ENCODE data around the gene WDR45B. TPM values are rescaled to one million over a fixed set of nuclear protein-coding genes. Genes with fewer than 3 reads are reported as not detected.
"Not testable (repeated sequence)": the region's sequence is repeated elsewhere in the genome, so short reads cannot be mapped to it uniquely, and the experiment has no call there.

WDR45B gene
- total RNA-seq, 2 experiments from 2014 or later = 38.2 to 40.2 TPM

DNA sequence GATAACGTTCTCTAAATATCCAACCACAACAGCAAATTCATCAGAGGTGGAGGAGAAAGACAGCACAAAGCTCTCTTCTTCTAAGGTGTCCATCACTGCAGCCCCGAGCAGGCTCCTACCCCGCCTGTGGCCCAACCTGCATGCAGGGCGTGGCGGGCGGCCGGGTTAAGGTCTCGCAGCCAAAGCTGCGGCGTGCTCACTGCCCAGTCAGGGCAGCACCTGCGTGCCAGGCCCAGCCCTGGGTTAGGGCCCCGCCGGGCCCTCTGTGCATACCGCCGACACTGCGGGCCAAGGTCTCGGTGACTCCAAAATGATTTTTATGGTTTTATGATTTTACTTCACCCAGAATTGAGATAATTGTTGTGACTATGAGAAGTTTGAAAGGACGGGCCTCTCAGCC is 70.9 kb downstream of the WDR45B start:
- ChIA-PET CTCF (no interaction called here), POLR2A (no interaction called here)
- Mint-ChIP-seq H3K4me1 (ENCODE audit: low read depth) (no peaks in the 10 kb centered on the region), H3K27me3 (ENCODE audit: low read depth) (no peaks in the 10 kb centered on the region), H3K36me3 (ENCODE audit: low read depth) (peaks cover 13% of the 10 kb centered on the region), H3K9me3 (ENCODE audit: insufficient read depth) (no peaks in the 10 kb centered on the region), H3K4me3 (no peak overlapping the region), H3K27ac (no peak overlapping the region)
- DNase-seq = no peak
- ATAC-seq = no peak

DNA sequence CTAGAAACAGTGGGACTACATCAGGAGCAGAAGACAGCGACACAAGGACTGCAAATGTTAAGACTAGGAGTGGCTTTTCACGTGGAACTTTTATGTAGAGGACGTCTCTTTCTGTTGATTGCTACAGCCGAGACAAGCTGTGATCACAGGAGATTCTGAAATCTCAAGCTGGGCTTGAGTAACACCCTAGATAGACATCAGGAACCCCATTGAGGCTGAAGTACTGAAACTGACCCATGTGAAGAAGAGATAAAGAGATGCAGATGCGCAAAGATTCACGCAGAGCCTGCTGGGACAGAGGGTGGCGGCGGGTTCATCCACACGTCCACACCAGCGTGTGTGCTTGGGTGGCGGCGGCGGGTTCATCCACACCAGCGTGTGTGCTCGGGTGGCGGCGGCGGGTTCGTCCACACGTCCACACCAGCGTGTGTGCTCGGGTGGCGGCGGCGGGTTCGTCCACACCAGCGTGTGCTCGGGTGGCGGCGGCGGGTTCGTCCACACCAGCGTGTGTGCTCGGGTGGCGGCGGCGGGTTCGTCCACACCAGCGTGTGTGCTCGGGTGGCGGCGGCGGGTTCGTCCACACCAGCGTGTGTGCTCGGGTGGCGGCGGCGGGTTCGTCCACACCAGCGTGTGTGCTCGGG is 72.5 kb downstream of the WDR45B start:
- H3K4me3 Mint-ChIP-seq; DNase-seq; ATAC-seq; H3K27me3 Mint-ChIP-seq (ENCODE audit: low read depth); H3K4me1 Mint-ChIP-seq (ENCODE audit: low read depth); H3K27ac Mint-ChIP-seq; H3K9me3 Mint-ChIP-seq (ENCODE audit: insufficient read depth); POLR2A ChIA-PET: not testable (repeated sequence)
- CTCF ChIA-PET = interaction anchor here (2.4 kb wide), 1 partner anchor 21 kb away, joined by 6 read pairs; no protein-coding TSS in a partner anchor
- H3K36me3 Mint-ChIP-seq (ENCODE audit: low read depth) = peaks cover 16% of the 10 kb centered on the region

DNA sequence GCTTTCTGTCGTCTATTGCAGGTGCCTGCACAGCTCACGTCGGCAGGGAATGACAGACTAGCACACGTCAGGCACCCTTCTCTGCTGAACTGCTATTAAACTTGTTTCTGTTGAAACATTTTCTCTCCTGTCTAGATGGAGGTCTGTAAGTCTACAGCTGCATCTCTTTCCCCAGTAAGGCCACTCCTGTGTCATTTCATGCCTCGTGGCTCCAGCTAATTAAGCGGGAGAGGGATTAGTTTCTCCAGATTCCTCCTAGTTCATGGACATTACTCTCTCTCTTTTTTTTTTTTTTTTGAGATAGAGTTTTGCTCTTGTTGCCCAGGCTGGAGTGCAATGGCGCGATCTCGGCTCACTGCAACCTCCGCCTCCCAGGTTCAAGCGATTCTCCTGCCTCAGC is 74.2 kb downstream of the WDR45B start:
- Mint-ChIP-seq H3K27ac (no peak overlapping the region), H3K9me3 (ENCODE audit: insufficient read depth) (no peaks in the 10 kb centered on the region), H3K27me3 (ENCODE audit: low read depth) (no peaks in the 10 kb centered on the region), H3K4me3 (no peak overlapping the region), H3K4me1 (ENCODE audit: low read depth) (no peaks in the 10 kb centered on the region), H3K36me3 (ENCODE audit: low read depth) (peaks cover 17% of the 10 kb centered on the region)
- ChIA-PET CTCF (interaction anchor here (2.4 kb wide), 1 partner anchor 19 kb away, joined by 6 read pairs; no protein-coding TSS in a partner anchor), POLR2A (no interaction called here)
- ATAC-seq (no peak), DNase-seq (no peak)

- no peak for DNase-seq
- H3K4me3 Mint-ChIP-seq = no peak overlapping the region
- ATAC-seq = no peak
- no peaks in the 10 kb centered on the region for H3K27me3 Mint-ChIP-seq (ENCODE audit: low read depth)
- ChIA-PET POLR2A (no interaction called here), CTCF (no interaction called here)
- H3K4me1 Mint-ChIP-seq (ENCODE audit: low read depth) = no peaks in the 10 kb centered on the region
- H3K27ac Mint-ChIP-seq = no peak overlapping the region
- peaks cover 26% of the 10 kb centered on the region for H3K36me3 Mint-ChIP-seq (ENCODE audit: low read depth)
- H3K9me3 Mint-ChIP-seq (ENCODE audit: insufficient read depth) = no peaks in the 10 kb centered on the region
Measured at GRCh38 chr17:82571855-82572254, 76.4 kb downstream of the WDR45B start.

- ChIA-PET CTCF (no interaction called here), POLR2A (no interaction called here)
- H3K4me1 Mint-ChIP-seq (ENCODE audit: low read depth) = no peaks in the 10 kb centered on the region
- no peak overlapping the region for H3K4me3 Mint-ChIP-seq
- H3K9me3 Mint-ChIP-seq (ENCODE audit: insufficient read depth) = no peaks in the 10 kb centered on the region
- H3K27me3 Mint-ChIP-seq (ENCODE audit: low read depth) = no peaks in the 10 kb centered on the region
- ATAC-seq (no peak), DNase-seq (no peak)
- peaks cover 24% of the 10 kb centered on the region for H3K36me3 Mint-ChIP-seq (ENCODE audit: low read depth)
- H3K27ac Mint-ChIP-seq = no peak overlapping the region
Measured at GRCh38 chr17:82570277-82570676, 78.0 kb downstream of the WDR45B start.

GRCh38 chr17:82569621-82570020 is 78.6 kb downstream of the WDR45B start:
- Mint-ChIP-seq H3K27me3 (ENCODE audit: low read depth) (no peaks in the 10 kb centered on the region), H3K36me3 (ENCODE audit: low read depth) (peaks cover 27% of the 10 kb centered on the region), H3K27ac (no peak overlapping the region), H3K4me1 (ENCODE audit: low read depth) (no peaks in the 10 kb centered on the region), H3K4me3 (no peak overlapping the region), H3K9me3 (ENCODE audit: insufficient read depth) (no peaks in the 10 kb centered on the region)
- ATAC-seq = no peak
- no peak for DNase-seq
- POLR2A ChIA-PET = no interaction called here
- CTCF ChIA-PET = interaction anchor here (2.1 kb wide), 1 partner anchor 15 kb away, joined by 9 read pairs; no protein-coding TSS in a partner anchor

GRCh38 chr17:82568997-82569393 is 79.2 kb downstream of the WDR45B start:
- no peaks in the 10 kb centered on the region for H3K27me3 Mint-ChIP-seq (ENCODE audit: low read depth)
- DNase-seq (no peak), ATAC-seq (no peak)
- no peak overlapping the region for H3K4me3 Mint-ChIP-seq
- no peaks in the 10 kb centered on the region for H3K4me1 Mint-ChIP-seq (ENCODE audit: low read depth)
- H3K27ac Mint-ChIP-seq = no peak overlapping the region
- ChIA-PET CTCF (interaction anchor here (2.1 kb wide), 1 partner anchor 15 kb away, joined by 9 read pairs; no protein-coding TSS in a partner anchor), POLR2A (no interaction called here)
- peaks cover 27% of the 10 kb centered on the region for H3K36me3 Mint-ChIP-seq (ENCODE audit: low read depth)
- no peaks in the 10 kb centered on the region for H3K9me3 Mint-ChIP-seq (ENCODE audit: insufficient read depth)

DNA sequence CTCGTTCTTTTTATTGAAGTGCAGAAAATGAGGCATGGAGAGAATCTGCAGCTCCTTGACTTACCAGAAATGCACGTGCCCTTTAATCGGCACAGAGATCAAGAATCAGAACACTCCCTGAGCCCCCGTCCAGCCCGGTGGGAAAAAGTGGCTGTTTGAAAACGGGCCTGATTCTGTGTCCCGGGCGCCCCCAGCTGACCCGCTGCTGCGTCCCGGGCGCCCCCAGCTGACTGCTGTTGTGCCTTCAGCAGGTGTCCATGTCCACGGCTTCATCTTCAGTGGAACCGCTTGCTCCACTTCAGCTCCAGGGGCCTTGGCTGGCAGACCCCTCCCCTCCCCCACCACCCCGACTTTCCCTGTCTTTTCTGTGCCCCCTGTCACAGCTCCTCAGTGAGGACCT is 81.0 kb downstream of the WDR45B start:
- no peaks in the 10 kb centered on the region for H3K4me1 Mint-ChIP-seq (ENCODE audit: low read depth)
- H3K36me3 Mint-ChIP-seq (ENCODE audit: low read depth) = peaks cover 23% of the 10 kb centered on the region
- DNase-seq (no peak), ATAC-seq (no peak)
- H3K4me3 Mint-ChIP-seq = no peak overlapping the region
- ChIA-PET CTCF (interaction anchor here (1.0 kb wide), 2 partner anchors 13 to 16 kb away, joined by 3 read pairs; no protein-coding TSS in a partner anchor), POLR2A (no interaction called here)
- H3K27me3 Mint-ChIP-seq (ENCODE audit: low read depth) = no peaks in the 10 kb centered on the region
- no peaks in the 10 kb centered on the region for H3K9me3 Mint-ChIP-seq (ENCODE audit: insufficient read depth)
- H3K27ac Mint-ChIP-seq = no peak overlapping the region

DNA sequence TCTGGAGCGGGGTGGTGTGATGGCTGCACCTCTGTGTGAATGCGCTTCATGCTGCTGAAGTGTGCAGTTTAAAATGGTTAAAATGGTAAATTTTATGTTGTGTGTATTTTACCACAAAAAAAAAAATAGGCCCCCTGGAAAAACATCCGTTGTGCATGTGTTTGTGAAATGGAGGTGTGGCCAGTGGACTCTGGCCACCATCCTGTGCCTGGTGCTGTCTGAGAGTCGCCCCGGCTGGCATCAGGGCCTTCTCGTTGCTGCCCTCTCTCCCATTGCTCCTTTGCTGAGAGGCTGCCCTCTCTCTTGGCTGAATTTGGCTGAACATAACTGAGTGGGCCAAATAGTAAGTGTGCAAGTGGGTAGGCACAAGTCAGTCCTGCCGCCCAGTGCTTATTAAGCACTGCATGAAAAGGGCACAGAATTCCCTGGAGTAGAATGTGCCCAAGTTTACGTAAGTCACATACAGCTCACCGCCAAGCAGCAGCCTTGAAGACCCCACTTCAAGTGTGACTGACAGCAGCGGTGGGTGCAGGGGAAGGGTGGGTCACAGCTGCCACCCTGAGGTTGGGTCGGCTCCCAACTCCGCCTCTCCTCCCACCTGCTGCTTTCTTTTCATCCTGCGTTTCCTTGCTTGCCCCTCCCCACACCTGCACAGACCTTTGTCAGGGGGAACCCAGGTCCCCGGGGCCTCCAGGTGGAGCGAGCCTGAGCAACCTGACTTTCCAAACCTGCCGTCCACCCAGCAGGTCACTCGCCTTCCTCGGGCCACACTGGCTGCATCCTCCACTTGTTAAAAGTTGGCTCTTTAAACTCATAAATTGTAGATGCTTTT is 81.9 kb downstream of the WDR45B start:
- H3K4me1 Mint-ChIP-seq (ENCODE audit: low read depth) = peaks cover under 1% of the 10 kb centered on the region
- ATAC-seq = no peak
- CTCF ChIA-PET = interaction anchor here (1.0 kb wide), 1 partner anchor 12 kb away, joined by 3 read pairs; no protein-coding TSS in a partner anchor
- no peak for DNase-seq
- POLR2A ChIA-PET = no interaction called here
- no peak overlapping the region for H3K4me3 Mint-ChIP-seq
- H3K36me3 Mint-ChIP-seq (ENCODE audit: low read depth) = peaks cover 17% of the 10 kb centered on the region
- H3K9me3 Mint-ChIP-seq (ENCODE audit: insufficient read depth) = no peaks in the 10 kb centered on the region
- no peaks in the 10 kb centered on the region for H3K27me3 Mint-ChIP-seq (ENCODE audit: low read depth)
- H3K27ac Mint-ChIP-seq = no peak overlapping the region

DNA sequence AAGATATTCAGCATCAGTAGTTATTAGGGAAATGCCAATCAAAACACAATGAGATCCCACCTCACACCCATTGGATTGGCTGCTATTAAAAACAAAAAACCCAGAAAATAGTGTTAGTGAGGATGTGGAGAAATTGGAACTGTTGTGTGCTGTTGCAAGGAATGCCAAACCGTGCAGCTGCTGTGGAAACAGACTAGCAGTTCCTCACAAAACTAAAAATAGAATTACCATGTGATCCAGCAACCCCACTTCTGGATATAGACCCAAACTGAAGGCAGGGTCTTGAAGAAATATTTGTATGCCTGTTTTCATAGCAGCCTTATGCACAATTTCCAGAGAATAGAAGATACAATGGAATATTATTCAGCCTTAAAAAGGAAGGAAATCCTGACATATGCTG is 82.7 kb downstream of the WDR45B start:
- Mint-ChIP-seq H3K9me3 (ENCODE audit: insufficient read depth) (no peaks in the 10 kb centered on the region), H3K27me3 (ENCODE audit: low read depth) (no peaks in the 10 kb centered on the region), H3K27ac (no peak overlapping the region), H3K4me3 (no peak overlapping the region), H3K36me3 (ENCODE audit: low read depth) (peaks cover 17% of the 10 kb centered on the region), H3K4me1 (ENCODE audit: low read depth) (peaks cover 5% of the 10 kb centered on the region)
- ATAC-seq (no peak), DNase-seq (no peak)
- CTCF ChIA-PET = no interaction called here
- POLR2A ChIA-PET = no interaction called here

All from activated CD8-positive, alpha-beta T cell treated with anti-CD3 and anti-CD28 coated beads, Interleukin-2, amount 10 ng/mL, durations not matched to agents 7 days and 5 days (primary cell).